Skin epidermis (tissue), 12 donors: ENCODE measurements around the gene C4orf36.

ENCODE experiments used
- H3K27ac ChIP-seq, 21 experiments: fragments of 200-600 bp; sonication (generic) in 11 of 21; one replicate each; pipeline ENCODE4 v1.5.0; 2020; ENCODE audit warnings: mild to moderate bottlenecking in 3 of 21, inconsistent platforms in 2 of 21, moderate library complexity in 2 of 21
- H3K4me3 ChIP-seq, 7 experiments: fragments of 200-600 bp; sonication (generic) in 2 of 7; one replicate each; pipeline ENCODE4 v1.5.0; 2020; ENCODE audit warnings: inconsistent platforms in 2 of 7, mild to moderate bottlenecking in 2 of 7, moderate library complexity in 1 of 7

C4orf36 gene

DNA sequence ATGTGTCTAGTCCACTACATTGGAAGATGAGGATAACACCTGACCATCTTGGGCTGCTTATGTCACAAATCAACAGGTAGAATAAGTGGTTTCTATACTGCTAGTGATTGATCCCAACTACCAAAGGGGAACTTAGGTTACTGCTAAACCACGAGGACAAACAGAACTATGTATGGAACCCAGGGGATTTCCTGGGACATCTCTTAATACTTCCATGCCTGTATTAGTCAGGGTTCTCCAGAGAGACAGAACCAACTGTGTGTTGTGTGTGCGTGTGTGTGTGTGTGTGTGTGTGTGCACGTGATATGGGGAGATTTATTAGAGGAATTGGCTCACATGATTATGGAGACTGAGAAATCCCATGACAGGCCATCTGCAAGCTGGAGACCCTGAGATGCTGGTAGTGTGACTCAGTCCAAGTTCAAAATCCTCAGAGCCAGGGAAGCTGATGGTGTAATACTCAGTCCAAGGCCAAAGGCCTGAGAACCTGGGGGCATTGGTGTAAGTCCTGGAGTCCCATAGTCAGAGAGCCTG is 26.4 kb upstream of the C4orf36 start:
- Histone ChIP-seq H3K27ac (peak overlapping the region in 3 of 21 experiments; percentile 8 to 49 (median 13)), H3K4me3 (no peak overlapping the region)

GRCh38 chr4:86917212-86918039 is 25.2 kb upstream of the C4orf36 start:
- Histone ChIP-seq H3K4me3 (no peak overlapping the region), H3K27ac (peak overlapping the region in 1 of 21 experiments; percentile 4)

DNA sequence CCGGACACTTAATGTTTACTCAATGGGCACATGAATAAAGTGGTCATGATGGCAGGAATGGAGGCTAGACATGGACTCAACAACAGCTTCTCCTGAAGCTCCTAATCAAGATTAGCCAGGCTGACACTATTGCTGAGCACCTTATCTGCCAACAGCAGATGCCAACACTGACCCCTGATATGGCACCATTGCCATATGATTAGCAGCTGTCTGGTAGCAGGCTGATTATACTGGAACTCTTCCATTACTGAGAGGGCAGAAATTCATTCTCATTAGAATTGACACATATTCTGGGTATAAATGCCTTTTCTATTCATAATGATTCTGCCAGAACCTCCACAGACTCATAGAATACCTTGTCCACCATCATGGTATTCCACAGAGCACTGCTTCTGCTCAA is 24.2 kb upstream of the C4orf36 start:
- no peak overlapping the region for H3K27ac ChIP-seq
- no peak overlapping the region for H3K4me3 ChIP-seq

DNA sequence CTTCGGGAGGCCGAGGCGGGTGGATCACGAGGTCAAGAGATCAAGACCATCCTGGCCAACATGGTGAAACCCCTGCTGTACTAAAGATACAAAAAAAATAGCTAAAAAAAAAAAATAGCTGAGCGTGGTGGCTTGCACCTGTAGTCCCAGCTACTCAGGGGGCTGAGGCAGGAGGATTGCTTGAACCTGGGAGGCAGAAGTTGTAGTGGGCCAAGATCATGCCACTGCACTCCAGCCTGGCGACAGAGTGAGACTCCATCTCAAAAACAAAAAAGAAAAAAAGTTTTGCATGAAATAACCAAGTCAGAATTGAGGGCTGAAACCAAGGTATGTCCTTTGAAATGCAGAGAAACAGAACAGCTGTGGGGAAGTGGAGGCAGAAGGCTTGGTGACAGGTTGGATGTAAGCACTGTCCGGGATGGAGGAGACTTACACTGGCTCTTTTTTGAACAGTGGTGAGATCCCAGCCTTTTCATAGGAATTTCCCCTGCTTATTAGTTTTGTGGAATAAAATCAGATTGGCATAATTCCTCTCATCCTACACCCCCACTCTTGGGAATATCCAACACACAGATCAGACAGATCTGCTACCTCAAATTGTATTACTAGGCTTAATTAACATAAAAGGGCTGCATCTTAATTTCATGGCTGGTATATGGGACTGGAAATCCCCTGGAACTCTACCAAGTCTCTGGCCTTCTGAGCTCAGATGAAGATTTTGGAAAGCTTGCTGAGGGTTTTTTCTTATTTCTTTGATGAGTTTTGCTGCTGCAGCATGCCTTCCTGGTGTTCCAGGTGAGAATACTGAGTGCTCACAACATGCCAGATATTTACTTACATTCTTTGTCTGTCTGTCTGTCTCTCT is 18.8 kb upstream of the C4orf36 start:
- Histone ChIP-seq H3K4me3 (no peak overlapping the region), H3K27ac (peak overlapping the region in 5 of 21 experiments; percentile 9 to 73 (median 25))

- Histone ChIP-seq H3K4me3 (no peak overlapping the region), H3K27ac (peak overlapping the region in 2 of 21 experiments; percentile 24 to 73)
Measured at GRCh38 chr4:86910369-86910768, 18.1 kb upstream of the C4orf36 start.

GRCh38 chr4:86909546-86910295 is 17.5 kb upstream of the C4orf36 start:
- no peak overlapping the region for H3K4me3 ChIP-seq
- peak overlapping the region in 5 of 21 experiments; percentile 2 to 73 (median 31) for H3K27ac ChIP-seq

DNA sequence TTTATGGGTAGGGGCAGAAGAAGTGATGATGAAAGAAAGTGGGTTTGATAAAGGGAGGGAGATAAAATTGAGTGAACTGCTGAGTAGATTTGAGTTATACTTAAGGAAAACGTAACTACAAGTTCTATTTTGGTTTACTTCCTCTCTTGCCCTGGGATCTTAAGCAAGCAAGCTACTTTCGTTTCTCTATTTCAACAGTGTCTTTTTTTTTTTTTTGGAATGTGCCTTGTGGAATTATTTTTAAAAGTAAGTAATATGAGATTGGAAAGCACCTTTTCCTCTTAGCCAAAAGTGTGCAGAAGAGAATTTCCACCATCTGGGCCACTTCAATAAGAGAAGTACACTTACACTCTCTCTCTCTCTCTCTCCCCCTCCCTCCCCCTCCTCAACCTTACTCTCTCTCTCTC is 16.0 kb upstream of the C4orf36 start:
- Histone ChIP-seq H3K4me3 (no peak overlapping the region), H3K27ac (peak overlapping the region in 11 of 21 experiments; percentile 8 to 73 (median 50))

- Histone ChIP-seq H3K4me3 (no peak overlapping the region), H3K27ac (no peak overlapping the region)
Measured at GRCh38 chr4:86901864-86902263, 9.6 kb upstream of the C4orf36 start.

GRCh38 chr4:86898562-86898961 is 6.3 kb upstream of the C4orf36 start:
- H3K27ac ChIP-seq = no peak overlapping the region
- no peak overlapping the region for H3K4me3 ChIP-seq

DNA sequence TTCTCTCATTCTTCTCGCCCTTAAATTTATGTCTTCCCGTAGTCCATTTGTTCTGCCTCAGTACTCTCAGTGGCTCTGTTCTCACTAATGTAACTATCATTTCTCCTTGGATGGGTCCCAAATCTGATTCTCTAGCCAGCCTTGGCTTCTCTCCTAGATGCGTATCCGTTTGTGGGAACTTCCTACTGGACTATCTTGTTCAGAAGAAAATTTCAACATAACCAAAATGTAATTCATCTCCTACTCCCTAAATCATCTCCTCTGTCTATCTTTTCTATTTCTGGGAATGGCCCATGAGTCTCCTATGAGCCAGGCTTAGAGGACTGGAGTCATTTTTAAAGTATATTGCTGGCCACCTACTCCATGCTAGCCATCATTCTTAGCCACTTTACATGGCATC is 4.4 kb upstream of the C4orf36 start:
- H3K27ac ChIP-seq = no peak overlapping the region
- no peak overlapping the region for H3K4me3 ChIP-seq

- H3K4me3 ChIP-seq = no peak overlapping the region
- no peak overlapping the region for H3K27ac ChIP-seq
Measured at GRCh38 chr4:86895692-86896488, 3.7 kb upstream of the C4orf36 start.

DNA sequence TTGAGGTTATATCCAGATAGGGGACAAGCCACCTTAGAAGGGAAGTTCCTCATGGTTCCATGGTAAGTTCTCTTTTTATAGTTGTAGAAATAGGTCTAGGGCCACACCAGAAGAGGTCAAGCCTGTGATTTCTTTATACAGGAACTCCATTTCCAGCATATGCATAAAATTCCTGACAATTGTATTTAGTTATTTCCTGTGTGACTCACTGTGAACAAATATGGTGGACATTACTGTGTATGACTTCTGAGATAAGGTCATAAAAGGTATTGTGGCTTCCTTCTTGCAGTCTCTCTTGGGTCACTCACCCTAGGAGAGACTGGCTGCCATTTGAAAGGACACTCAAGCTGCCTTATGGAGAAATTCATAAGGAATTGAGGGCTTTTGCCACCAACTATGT is 2.2 kb upstream of the C4orf36 start:
- H3K27ac ChIP-seq = peak overlapping the region in 3 of 21 experiments; percentile 29 to 47 (median 39)
- H3K4me3 ChIP-seq = no peak overlapping the region

DNA sequence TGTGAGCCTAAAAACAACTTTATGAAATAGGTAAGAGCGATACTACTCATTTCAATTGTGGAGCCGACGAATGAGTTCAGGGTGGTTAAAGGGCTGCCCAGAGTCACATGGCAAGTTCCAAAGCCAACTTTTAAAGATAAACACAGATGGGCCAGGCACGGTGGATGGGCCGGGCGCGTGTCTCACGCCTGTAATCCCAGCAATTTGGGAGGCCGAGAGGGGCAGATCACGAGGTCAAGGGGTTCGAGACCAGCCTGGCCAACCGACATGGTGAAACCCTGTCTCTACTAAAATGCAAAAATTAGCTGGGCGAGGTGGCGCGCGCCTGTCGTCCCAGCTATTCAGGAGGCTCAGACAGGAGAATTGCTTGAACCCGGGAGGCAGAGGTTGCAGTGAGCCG is 914 bp upstream of the C4orf36 start:
- Histone ChIP-seq H3K4me3 (peak overlapping the region in 4 of 7 experiments; percentile 72 to 79 (median 76)), H3K27ac (peak overlapping the region in 15 of 21 experiments; percentile 85 to 99 (median 93))

DNA sequence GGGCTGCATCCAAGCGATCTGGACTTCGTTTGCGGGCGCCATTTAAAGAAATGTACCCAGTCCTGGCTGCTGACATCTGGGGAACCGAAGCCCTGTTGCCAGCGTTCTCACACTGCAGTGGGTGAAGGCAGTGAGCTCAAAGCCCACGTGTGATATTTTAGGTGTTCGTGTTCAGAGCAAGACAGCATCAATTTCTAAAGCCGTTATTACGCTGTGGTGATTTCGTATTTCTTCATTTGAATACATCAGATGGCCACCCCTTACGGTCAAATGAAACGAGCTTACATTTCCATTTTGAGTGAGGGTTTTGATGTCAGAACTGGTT is 376 bp upstream of the C4orf36 start:
- Histone ChIP-seq H3K27ac (peak overlapping the region; percentile 85 to 99 (median 94)), H3K4me3 (peak overlapping the region; percentile 51 to 79 (median 72))

DNA sequence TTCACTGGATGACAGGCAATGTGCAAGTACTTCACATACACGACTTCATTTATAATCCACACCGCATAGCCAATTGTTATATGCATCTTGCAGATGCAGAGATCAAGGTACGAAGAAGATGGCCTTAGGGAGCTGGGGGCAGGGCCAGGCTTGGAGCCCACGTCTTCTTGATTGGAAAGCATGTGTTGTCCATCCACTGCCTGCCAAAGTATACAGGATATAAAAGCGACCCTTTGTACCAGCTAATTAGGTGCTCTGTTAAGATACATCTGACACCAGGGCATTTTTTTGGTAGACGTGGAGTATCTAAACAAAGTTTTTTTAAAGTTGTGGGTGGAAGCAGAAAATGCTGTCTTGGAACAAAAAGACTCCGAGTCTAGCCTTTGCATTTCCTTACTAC is 1.4 kb downstream of the C4orf36 start:
- Histone ChIP-seq H3K4me3 (peak overlapping the region in 1 of 7 experiments; percentile 79), H3K27ac (peak overlapping the region in 15 of 21 experiments; percentile 85 to 99 (median 94))

- no peak overlapping the region for H3K27ac ChIP-seq
- H3K4me3 ChIP-seq = no peak overlapping the region
Measured at GRCh38 chr4:86879641-86880040, 12.6 kb downstream of the C4orf36 start.

DNA sequence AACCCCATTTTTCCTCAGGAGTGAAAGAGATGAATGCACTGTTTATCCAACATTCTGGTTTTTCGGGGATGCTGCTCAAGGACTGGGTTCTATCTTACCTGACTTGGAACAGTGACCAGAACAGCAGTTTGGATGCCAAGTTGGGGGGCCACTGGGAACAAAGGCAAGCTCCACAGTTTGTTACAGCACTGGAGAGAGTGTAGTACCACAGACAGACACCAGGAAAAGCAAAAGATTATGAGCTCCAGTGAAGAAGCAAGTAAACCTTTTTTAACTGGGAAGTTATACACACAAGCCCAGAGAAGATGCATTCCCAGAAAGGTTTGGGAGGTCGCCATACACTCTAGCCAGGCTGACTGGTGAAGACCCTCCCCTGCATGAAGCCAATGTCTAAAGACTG is 13.6 kb downstream of the C4orf36 start:
- Histone ChIP-seq H3K4me3 (no peak overlapping the region), H3K27ac (no peak overlapping the region)

DNA sequence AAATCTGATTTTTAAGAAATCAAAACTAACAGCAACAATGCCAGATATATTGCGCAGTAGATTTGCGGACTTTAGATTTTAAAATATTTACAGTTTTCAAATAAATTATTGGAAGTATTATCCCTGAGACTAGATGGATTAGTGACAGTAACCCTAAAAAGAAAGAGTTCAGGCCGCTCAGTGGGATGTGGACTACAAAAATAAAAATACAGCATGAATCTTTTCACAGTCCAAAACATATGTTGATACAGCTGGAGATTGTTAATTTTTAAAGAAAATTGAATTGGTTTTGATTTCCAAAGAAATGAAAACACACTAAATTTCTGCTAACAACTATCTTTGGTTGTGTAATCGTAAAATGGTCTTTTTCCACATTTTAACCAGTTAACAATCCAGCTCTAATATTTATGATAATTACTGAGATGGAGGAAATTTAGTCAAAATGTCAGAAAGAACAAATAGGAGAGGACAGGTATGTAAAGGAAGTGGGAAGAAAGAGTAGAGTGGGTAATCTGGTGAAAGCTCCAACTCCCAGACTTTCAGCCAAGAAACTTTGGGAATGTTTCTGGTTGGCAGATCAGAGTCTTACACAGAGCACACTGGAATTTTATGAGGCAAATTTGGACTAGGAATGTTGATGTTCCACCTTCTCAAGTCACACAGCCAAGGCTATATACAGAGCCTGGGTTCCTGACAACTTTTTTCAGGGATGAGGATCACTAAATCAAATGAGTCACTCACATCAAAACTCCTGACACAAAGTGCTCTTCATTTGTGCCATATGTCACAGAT is 15.1 kb downstream of the C4orf36 start:
- peak overlapping the region in 4 of 21 experiments; percentile 1 to 54 (median 32) for H3K27ac ChIP-seq
- no peak overlapping the region for H3K4me3 ChIP-seq
